Measurements from ENCODE around the gene SLC25A34. TPM values are rescaled to one million over a fixed set of nuclear protein-coding genes. Genes with fewer than 3 reads are reported as not detected.

The SLC25A34 gene
- total RNA-seq, 1 donor from 2014 or later, result 0.73 TPM

GRCh38 chr1:15719381-15720120 lies 16.5 kb upstream of the SLC25A34 start:
- Histone ChIP-seq H3K27me3 (ENCODE audit: insufficient read depth, low read length) (no peaks in the 10 kb centered on the region), H3K9ac (ENCODE audit: low read length) (no peak overlapping the region), H2AFZ (ENCODE audit: low read depth, low read length) (no peak overlapping the region), H4K20me1 (ENCODE audit: insufficient read depth, low read length) (peaks cover 25% of the 10 kb centered on the region), H3K27ac (ENCODE audit: low read depth, low read length) (no peak overlapping the region), H3K36me3 (ENCODE audit: insufficient read depth, low read length) (peaks cover 17% of the 10 kb centered on the region), H3K79me2 (ENCODE audit: insufficient read depth, low read length) (peaks cover 16% of the 10 kb centered on the region), H3K4me1 (ENCODE audit: insufficient read depth, low read length) (no peaks in the 10 kb centered on the region), H3K4me3 (ENCODE audit: insufficient read depth, low read depth, low read length) (no peak overlapping the region), H3K9me3 (ENCODE audit: insufficient read depth, low read depth, low read length) (no peaks in the 10 kb centered on the region), H3K4me2 (ENCODE audit: low read length) (no peak overlapping the region)
- FAIRE-seq (no peak), DNase-seq (ENCODE audit: low read depth) (no peak)
- peaks cover 3% of the 10 kb centered on the region for H3K4me1 Mint-ChIP-seq (ENCODE audit: low read depth, unreplicated experiment)
- H3K9me3 Mint-ChIP-seq (ENCODE audit: unreplicated experiment), result no peaks in the 10 kb centered on the region
- H3K27ac Mint-ChIP-seq (ENCODE audit: unreplicated experiment), result no peak overlapping the region
- H3K4me3 Mint-ChIP-seq (ENCODE audit: unreplicated experiment), result no peak overlapping the region
- peaks cover 19% of the 10 kb centered on the region for H3K36me3 Mint-ChIP-seq (ENCODE audit: low read depth, unreplicated experiment)
- H3K27me3 Mint-ChIP-seq (ENCODE audit: low read depth, unreplicated experiment), result no peaks in the 10 kb centered on the region
- TF ChIP-seq EZH2 (IDR thresholded peaks at IDR 0.05; ENCODE audit: insufficient read depth, low read length), result no peak
- TF ChIP-seq CTCF (IDR thresholded peaks at IDR 0.05; ENCODE audit: insufficient read depth, low read depth, low read length), result no peak

GRCh38 chr1:15720861-15721260 lies 15.2 kb upstream of the SLC25A34 start:
- no peak overlapping the region for H3K27ac Mint-ChIP-seq (ENCODE audit: unreplicated experiment)
- Histone ChIP-seq H3K36me3 (ENCODE audit: insufficient read depth, low read length) (peaks cover 17% of the 10 kb centered on the region), H3K79me2 (ENCODE audit: insufficient read depth, low read length) (peaks cover 6% of the 10 kb centered on the region), H3K9me3 (ENCODE audit: insufficient read depth, low read depth, low read length) (no peaks in the 10 kb centered on the region), H3K4me3 (ENCODE audit: insufficient read depth, low read depth, low read length) (no peak overlapping the region), H4K20me1 (ENCODE audit: insufficient read depth, low read length) (peaks cover 15% of the 10 kb centered on the region), H2AFZ (ENCODE audit: low read depth, low read length) (no peak overlapping the region), H3K27ac (ENCODE audit: low read depth, low read length) (no peak overlapping the region), H3K4me1 (ENCODE audit: insufficient read depth, low read length) (no peaks in the 10 kb centered on the region), H3K27me3 (ENCODE audit: insufficient read depth, low read length) (no peaks in the 10 kb centered on the region), H3K9ac (ENCODE audit: low read length) (no peak overlapping the region), H3K4me2 (ENCODE audit: low read length) (no peak overlapping the region)
- DNase-seq (ENCODE audit: low read depth) (no peak), FAIRE-seq (no peak)
- peaks cover 18% of the 10 kb centered on the region for H3K36me3 Mint-ChIP-seq (ENCODE audit: low read depth, unreplicated experiment)
- H3K9me3 Mint-ChIP-seq (ENCODE audit: unreplicated experiment), result no peaks in the 10 kb centered on the region
- H3K4me1 Mint-ChIP-seq (ENCODE audit: low read depth, unreplicated experiment), result no peaks in the 10 kb centered on the region
- no peak overlapping the region for H3K4me3 Mint-ChIP-seq (ENCODE audit: unreplicated experiment)
- TF ChIP-seq CTCF (IDR thresholded peaks at IDR 0.05; ENCODE audit: insufficient read depth, low read depth, low read length) (no peak), EZH2 (IDR thresholded peaks at IDR 0.05; ENCODE audit: insufficient read depth, low read length) (no peak)
- H3K27me3 Mint-ChIP-seq (ENCODE audit: low read depth, unreplicated experiment), result no peaks in the 10 kb centered on the region

GRCh38 chr1:15722411-15722810 lies 13.6 kb upstream of the SLC25A34 start:
- Mint-ChIP-seq H3K27ac (ENCODE audit: unreplicated experiment) (no peak overlapping the region), H3K4me3 (ENCODE audit: unreplicated experiment) (no peak overlapping the region), H3K4me1 (ENCODE audit: low read depth, unreplicated experiment) (peaks cover 1% of the 10 kb centered on the region), H3K27me3 (ENCODE audit: low read depth, unreplicated experiment) (no peaks in the 10 kb centered on the region), H3K36me3 (ENCODE audit: low read depth, unreplicated experiment) (peaks cover 18% of the 10 kb centered on the region), H3K9me3 (ENCODE audit: unreplicated experiment) (no peaks in the 10 kb centered on the region)
- FAIRE-seq, result no peak
- no peaks in the 10 kb centered on the region for H3K9me3 ChIP-seq (ENCODE audit: insufficient read depth, low read depth, low read length)
- no peaks in the 10 kb centered on the region for H3K4me1 ChIP-seq (ENCODE audit: insufficient read depth, low read length)
- H4K20me1 ChIP-seq (ENCODE audit: insufficient read depth, low read length), result peaks cover 8% of the 10 kb centered on the region
- TF ChIP-seq CTCF (IDR thresholded peaks at IDR 0.05; ENCODE audit: insufficient read depth, low read depth, low read length) (no peak), EZH2 (IDR thresholded peaks at IDR 0.05; ENCODE audit: insufficient read depth, low read length) (no peak)
- no peak for DNase-seq (ENCODE audit: low read depth)
- no peak overlapping the region for H3K4me2 ChIP-seq (ENCODE audit: low read length)
- no peaks in the 10 kb centered on the region for H3K79me2 ChIP-seq (ENCODE audit: insufficient read depth, low read length)
- H3K27me3 ChIP-seq (ENCODE audit: insufficient read depth, low read length), result no peaks in the 10 kb centered on the region
- no peak overlapping the region for H3K9ac ChIP-seq (ENCODE audit: low read length)
- no peak overlapping the region for H2AFZ ChIP-seq (ENCODE audit: low read depth, low read length)
- no peak overlapping the region for H3K4me3 ChIP-seq (ENCODE audit: insufficient read depth, low read depth, low read length)
- peaks cover 12% of the 10 kb centered on the region for H3K36me3 ChIP-seq (ENCODE audit: insufficient read depth, low read length)
- no peak overlapping the region for H3K27ac ChIP-seq (ENCODE audit: low read depth, low read length)

Measured in astrocyte (in vitro differentiated cells and primary cell).